ENCODE data around the gene PTGIS. TPM values are rescaled to one million over a fixed set of nuclear protein-coding genes. Genes with fewer than 3 reads are reported as not detected.

Gene PTGIS
- total and polyA plus RNA-seq, 9 donors, result 23.8 to 45.4 (median 28.7) TPM

GRCh38 chr20:49579874-49580812, 12.2 kb upstream of the PTGIS start:
- Histone ChIP-seq H3K27me3 (ENCODE audit: control insufficient read depth, insufficient read depth, low read length) (no peaks in the 10 kb centered on the region), H3K9me3 (replicated peaks; ENCODE audit: control insufficient read depth, low read depth, low read length) (peaks cover 14% of the 10 kb centered on the region), H3K4me1 (ENCODE audit: control insufficient read depth, insufficient read depth, low read length) (peaks cover 67% of the 10 kb centered on the region), H3K27ac (ENCODE audit: low read length) (peak overlapping the region; percentile 96), H3K4me3 (ENCODE audit: low read length) (no peak overlapping the region), H3K36me3 (ENCODE audit: control insufficient read depth, insufficient read depth, low read length) (no peaks in the 10 kb centered on the region)
- WGBS (ENCODE audit: insufficient coverage), result 26% methylated on average over 10 of the region's 15 CpGs
- peak; percentile 95 for DNase-seq

- no peak for DNase-seq
- Histone ChIP-seq H3K27ac (ENCODE audit: low read length) (peak overlapping the region; percentile 96), H3K36me3 (ENCODE audit: control insufficient read depth, insufficient read depth, low read length) (no peaks in the 10 kb centered on the region), H3K27me3 (ENCODE audit: control insufficient read depth, insufficient read depth, low read length) (no peaks in the 10 kb centered on the region), H3K4me1 (ENCODE audit: control insufficient read depth, insufficient read depth, low read length) (peaks cover 66% of the 10 kb centered on the region), H3K9me3 (replicated peaks; ENCODE audit: control insufficient read depth, low read depth, low read length) (peaks cover 14% of the 10 kb centered on the region), H3K4me3 (ENCODE audit: low read length) (no peak overlapping the region)
- 93% methylated on average over 2 of the region's 4 CpGs for WGBS (ENCODE audit: insufficient coverage)
Measured at GRCh38 chr20:49579195-49579594, 11.3 kb upstream of the PTGIS start.

GRCh38 chr20:49578436-49578835, 10.5 kb upstream of the PTGIS start:
- no peak for DNase-seq
- Histone ChIP-seq H3K9me3 (replicated peaks; ENCODE audit: control insufficient read depth, low read depth, low read length) (peaks cover 14% of the 10 kb centered on the region), H3K27me3 (ENCODE audit: control insufficient read depth, insufficient read depth, low read length) (no peaks in the 10 kb centered on the region), H3K27ac (ENCODE audit: low read length) (no peak overlapping the region), H3K36me3 (ENCODE audit: control insufficient read depth, insufficient read depth, low read length) (no peaks in the 10 kb centered on the region), H3K4me3 (ENCODE audit: low read length) (no peak overlapping the region), H3K4me1 (ENCODE audit: control insufficient read depth, insufficient read depth, low read length) (peaks cover 66% of the 10 kb centered on the region)
- WGBS (ENCODE audit: insufficient coverage), result 86% methylated on average over 2 of the region's 4 CpGs

GRCh38 chr20:49575551-49576060, 7.7 kb upstream of the PTGIS start:
- H3K9me3 ChIP-seq (replicated peaks; ENCODE audit: control insufficient read depth, low read depth, low read length), result peaks cover 6% of the 10 kb centered on the region
- 4% methylated on average over 3 of the region's 5 CpGs for WGBS (ENCODE audit: insufficient coverage)
- peak overlapping the region; percentile 83 for H3K27ac ChIP-seq (ENCODE audit: low read length)
- DNase-seq, result peak; percentile 95
- H3K36me3 ChIP-seq (ENCODE audit: control insufficient read depth, insufficient read depth, low read length), result no peaks in the 10 kb centered on the region
- peaks cover 59% of the 10 kb centered on the region for H3K4me1 ChIP-seq (ENCODE audit: control insufficient read depth, insufficient read depth, low read length)
- H3K4me3 ChIP-seq (ENCODE audit: low read length), result no peak overlapping the region
- no peaks in the 10 kb centered on the region for H3K27me3 ChIP-seq (ENCODE audit: control insufficient read depth, insufficient read depth, low read length)

- H3K27ac ChIP-seq (ENCODE audit: low read length), result peak overlapping the region; percentile 6
- no peak overlapping the region for H3K4me3 ChIP-seq (ENCODE audit: low read length)
- no peak for DNase-seq
- H3K27me3 ChIP-seq (ENCODE audit: control insufficient read depth, insufficient read depth, low read length), result no peaks in the 10 kb centered on the region
- no peaks in the 10 kb centered on the region for H3K36me3 ChIP-seq (ENCODE audit: control insufficient read depth, insufficient read depth, low read length)
- WGBS (ENCODE audit: insufficient coverage), result 83% methylated on average over 3 of the region's 8 CpGs
- peaks cover 6% of the 10 kb centered on the region for H3K9me3 ChIP-seq (replicated peaks; ENCODE audit: control insufficient read depth, low read depth, low read length)
- H3K4me1 ChIP-seq (ENCODE audit: control insufficient read depth, insufficient read depth, low read length), result peaks cover 60% of the 10 kb centered on the region
Measured at GRCh38 chr20:49573900-49574416, 6.0 kb upstream of the PTGIS start.

GRCh38 chr20:49572857-49573256, 4.9 kb upstream of the PTGIS start:
- Histone ChIP-seq H3K4me3 (ENCODE audit: low read length) (no peak overlapping the region), H3K4me1 (ENCODE audit: control insufficient read depth, insufficient read depth, low read length) (peaks cover 62% of the 10 kb centered on the region), H3K9me3 (replicated peaks; ENCODE audit: control insufficient read depth, low read depth, low read length) (peaks cover 6% of the 10 kb centered on the region), H3K27ac (ENCODE audit: low read length) (peak overlapping the region; percentile 66), H3K36me3 (ENCODE audit: control insufficient read depth, insufficient read depth, low read length) (no peaks in the 10 kb centered on the region), H3K27me3 (ENCODE audit: control insufficient read depth, insufficient read depth, low read length) (peaks cover 2% of the 10 kb centered on the region)
- DNase-seq, result no peak
- WGBS (ENCODE audit: insufficient coverage), result 21% methylated on average over 3 of the region's 6 CpGs

GRCh38 chr20:49571553-49571835, 3.6 kb upstream of the PTGIS start:
- WGBS (ENCODE audit: insufficient coverage), result no CpG with 5 or more reads among the region's 2 CpGs
- H3K27ac ChIP-seq (ENCODE audit: low read length), result no peak overlapping the region
- no peak for DNase-seq

GRCh38 chr20:49570828-49571552, 3.1 kb upstream of the PTGIS start:
- Histone ChIP-seq H3K36me3 (ENCODE audit: control insufficient read depth, insufficient read depth, low read length) (no peaks in the 10 kb centered on the region), H3K4me1 (ENCODE audit: control insufficient read depth, insufficient read depth, low read length) (peaks cover 66% of the 10 kb centered on the region), H3K27me3 (ENCODE audit: control insufficient read depth, insufficient read depth, low read length) (peaks cover 5% of the 10 kb centered on the region), H3K9me3 (replicated peaks; ENCODE audit: control insufficient read depth, low read depth, low read length) (no peaks in the 10 kb centered on the region), H3K27ac (ENCODE audit: low read length) (peak overlapping the region; percentile 10), H3K4me3 (ENCODE audit: low read length) (no peak overlapping the region)
- peak; percentile 67 for DNase-seq
- 58% methylated on average over 2 of the region's 11 CpGs for WGBS (ENCODE audit: insufficient coverage)

More at GRCh38 chr20:49571553-49571835, 3.6 kb upstream of the PTGIS start:
- Histone ChIP-seq H3K36me3 (ENCODE audit: control insufficient read depth, insufficient read depth, low read length) (no peaks in the 10 kb centered on the region), H3K27me3 (ENCODE audit: control insufficient read depth, insufficient read depth, low read length) (peaks cover 5% of the 10 kb centered on the region), H3K9me3 (replicated peaks; ENCODE audit: control insufficient read depth, low read depth, low read length) (peaks cover 2% of the 10 kb centered on the region), H3K4me1 (ENCODE audit: control insufficient read depth, insufficient read depth, low read length) (peaks cover 70% of the 10 kb centered on the region), H3K4me3 (ENCODE audit: low read length) (no peak overlapping the region)

GRCh38 chr20:49570161-49570827, 2.4 kb upstream of the PTGIS start:
- peak overlapping the region; percentile 56 for H3K27ac ChIP-seq (ENCODE audit: low read length)
- H3K4me1 ChIP-seq (ENCODE audit: control insufficient read depth, insufficient read depth, low read length), result peaks cover 64% of the 10 kb centered on the region

More at GRCh38 chr20:49570161-49570827, 2.4 kb upstream of the PTGIS start:
- DNase-seq, result no peak
- Histone ChIP-seq H3K36me3 (ENCODE audit: control insufficient read depth, insufficient read depth, low read length) (peaks cover 5% of the 10 kb centered on the region), H3K9me3 (replicated peaks; ENCODE audit: control insufficient read depth, low read depth, low read length) (no peaks in the 10 kb centered on the region), H3K27me3 (ENCODE audit: control insufficient read depth, insufficient read depth, low read length) (peaks cover 5% of the 10 kb centered on the region), H3K4me3 (ENCODE audit: low read length) (no peak overlapping the region)
- 0% methylated on average over 1 of the region's 7 CpGs for WGBS (ENCODE audit: insufficient coverage)

All from muscle of leg (tissue), 11 donors.